HK-2 (cell line): Measurements from ENCODE around the gene ACVR2A.

Source experiments
- DNase-seq: peaks from one replicate; pipeline ENCODE4 v3.0.0-alpha.2; 2018; ENCODE audit not compliant: unreplicated experiment

ACVR2A gene

GRCh38 chr2:147844697-147845410, at the start of gene ACVR2A:
TSS of gene ACVR2A (plus strand) at chr2:147845029. CDS start at chr2:147845153, 124 bp downstream.
- DNase-seq = peak; percentile 49

- no peak for DNase-seq
These were observed 44.5 kb upstream of the ACVR2A start for GRCh38 chr2:147800316-147800715.

GRCh38 chr2:147806846-147807245, 38.0 kb upstream of the ACVR2A start:
- no peak for DNase-seq

- DNase-seq = no peak
These were observed 36.3 kb upstream of the ACVR2A start for GRCh38 chr2:147808520-147808919.

GRCh38 chr2:147810883-147811765, 33.7 kb upstream of the ACVR2A start:
- no peak for DNase-seq

GRCh38 chr2:147818741-147819140, 26.1 kb upstream of the ACVR2A start:
- no peak for DNase-seq

GRCh38 chr2:147824620-147825019, 20.2 kb upstream of the ACVR2A start:
- DNase-seq = no peak

- DNase-seq = no peak
These were observed 18.3 kb upstream of the ACVR2A start for GRCh38 chr2:147826278-147827087.

GRCh38 chr2:147827088-147827375, 17.8 kb upstream of the ACVR2A start:
- no peak for DNase-seq

- DNase-seq = no peak
These were observed 15.7 kb upstream of the ACVR2A start for GRCh38 chr2:147829106-147829505.

- DNase-seq = no peak
These were observed 8.7 kb upstream of the ACVR2A start for GRCh38 chr2:147836099-147836498.

GRCh38 chr2:147843391-147843863, 1.4 kb upstream of the ACVR2A start:
- DNase-seq = no peak

GRCh38 chr2:147843864-147844696, 749 bp upstream of the ACVR2A start:
- peak; percentile 91 for DNase-seq

GRCh38 chr2:147845411-147845971, 662 bp downstream of the ACVR2A start:
- peak; percentile 2 for DNase-seq

- DNase-seq = no peak
These were observed 1.7 kb downstream of the ACVR2A start for GRCh38 chr2:147846412-147847081.

GRCh38 chr2:147847746-147848391, 3.0 kb downstream of the ACVR2A start:
- no peak for DNase-seq

- DNase-seq = no peak
These were observed 6.0 kb downstream of the ACVR2A start for GRCh38 chr2:147850838-147851237.

- DNase-seq = no peak
These were observed 6.6 kb downstream of the ACVR2A start for GRCh38 chr2:147851244-147851930.

GRCh38 chr2:147854557-147855134, 9.8 kb downstream of the ACVR2A start:
- DNase-seq = no peak
